ENCODE data around the gene USP25.

GRCh38 chr21:15809065-15809464 is 79.3 kb downstream of the USP25 start:
- no peak for TF ChIP-seq BHLHE40 (IDR thresholded peaks at IDR 0.05; ENCODE audit: borderline replicate concordance)
- TF ChIP-seq ZNF384 (IDR thresholded peaks at IDR 0.05) = no peak
- no peak for TF ChIP-seq PKNOX1 (IDR thresholded peaks at IDR 0.05)
- TF ChIP-seq TARDBP (IDR thresholded peaks at IDR 0.05) = no peak
- no peak for TF ChIP-seq FOXM1 (IDR thresholded peaks at IDR 0.05; ENCODE audit: borderline replicate concordance)

Data from HEK293T (cell line).